ENCODE results near the gene SPAG16.

Gene SPAG16

DNA sequence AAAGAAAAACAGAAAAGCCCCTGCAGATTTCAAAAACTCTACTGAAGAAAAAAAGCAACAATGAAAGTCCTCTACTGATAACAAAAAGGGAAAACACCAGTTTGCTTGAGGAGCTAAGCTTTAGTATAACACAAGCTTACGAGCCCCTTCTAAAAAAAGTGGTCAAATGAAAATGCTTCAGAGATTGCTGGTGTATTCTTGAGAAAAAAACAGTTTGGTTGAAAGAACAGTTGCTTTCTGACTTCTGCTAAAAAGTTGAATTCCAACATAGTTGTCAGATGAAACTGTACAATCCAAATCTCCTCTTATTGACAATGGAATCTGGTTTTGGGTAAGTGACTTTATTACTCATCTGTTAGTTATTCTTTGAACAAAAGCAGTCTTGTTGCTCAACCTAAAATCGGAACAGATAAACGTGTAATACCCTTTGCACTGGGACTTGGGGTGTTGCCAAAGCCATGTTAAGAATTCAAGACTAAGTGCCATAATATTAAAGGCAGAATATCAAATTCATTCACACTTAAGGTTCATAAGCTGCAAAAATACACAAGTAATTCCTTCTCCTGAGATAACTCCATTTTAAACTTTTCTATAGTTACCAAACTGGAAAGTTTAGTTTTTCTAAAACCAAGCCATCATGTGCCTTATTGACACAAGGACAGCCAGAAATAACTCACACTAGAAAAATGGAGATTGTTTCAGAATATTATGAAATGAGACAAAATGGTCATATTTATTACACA, 45.3 kb upstream of the SPAG16 start:
- no peaks in the 10 kb centered on the region for H3K36me3 ChIP-seq (ENCODE audit: control insufficient read depth in 2 of 2, insufficient read depth in 1 of 2, low read length in 2 of 2)
- no peaks in the 10 kb centered on the region for H3K9me3 ChIP-seq (ENCODE audit: control insufficient read depth, insufficient read depth, low read depth, low read length)
- TF ChIP-seq HOXA7 (CRISPR knock-in tag; IDR thresholded peaks at IDR 0.05; ENCODE audit: borderline replicate concordance) (no peak), ZNF664 (tag by site-specific recombination; IDR thresholded peaks at IDR 0.05) (no peak), ZNF544 (tag by site-specific recombination; IDR thresholded peaks at IDR 0.05) (no peak), ZNF214 (tag by site-specific recombination; IDR thresholded peaks at IDR 0.05; ENCODE audit: borderline replicate concordance) (no peak), ZNF157 (tag by site-specific recombination; IDR thresholded peaks at IDR 0.05) (no peak), ZEB2 (tag by site-specific recombination; IDR thresholded peaks at IDR 0.05) (no peak), ZNF701 (tag by site-specific recombination; IDR thresholded peaks at IDR 0.05) (no peak), TCF7L2 (IDR thresholded peaks at IDR 0.05; ENCODE audit: borderline replicate concordance, low read depth, low read length) (no peak), ZNF747 (tag by site-specific recombination; IDR thresholded peaks at IDR 0.05) (no peak), KLF8 (tag by site-specific recombination; IDR thresholded peaks at IDR 0.05) (no peak), ZBTB21 (tag by site-specific recombination; IDR thresholded peaks at IDR 0.05) (no peak), ZBTB48 (tag by site-specific recombination; IDR thresholded peaks at IDR 0.05) (no peak), SALL2 (tag by site-specific recombination; IDR thresholded peaks at IDR 0.05; ENCODE audit: borderline replicate concordance) (no peak)
- TF ChIP-seq, protein P1, sequence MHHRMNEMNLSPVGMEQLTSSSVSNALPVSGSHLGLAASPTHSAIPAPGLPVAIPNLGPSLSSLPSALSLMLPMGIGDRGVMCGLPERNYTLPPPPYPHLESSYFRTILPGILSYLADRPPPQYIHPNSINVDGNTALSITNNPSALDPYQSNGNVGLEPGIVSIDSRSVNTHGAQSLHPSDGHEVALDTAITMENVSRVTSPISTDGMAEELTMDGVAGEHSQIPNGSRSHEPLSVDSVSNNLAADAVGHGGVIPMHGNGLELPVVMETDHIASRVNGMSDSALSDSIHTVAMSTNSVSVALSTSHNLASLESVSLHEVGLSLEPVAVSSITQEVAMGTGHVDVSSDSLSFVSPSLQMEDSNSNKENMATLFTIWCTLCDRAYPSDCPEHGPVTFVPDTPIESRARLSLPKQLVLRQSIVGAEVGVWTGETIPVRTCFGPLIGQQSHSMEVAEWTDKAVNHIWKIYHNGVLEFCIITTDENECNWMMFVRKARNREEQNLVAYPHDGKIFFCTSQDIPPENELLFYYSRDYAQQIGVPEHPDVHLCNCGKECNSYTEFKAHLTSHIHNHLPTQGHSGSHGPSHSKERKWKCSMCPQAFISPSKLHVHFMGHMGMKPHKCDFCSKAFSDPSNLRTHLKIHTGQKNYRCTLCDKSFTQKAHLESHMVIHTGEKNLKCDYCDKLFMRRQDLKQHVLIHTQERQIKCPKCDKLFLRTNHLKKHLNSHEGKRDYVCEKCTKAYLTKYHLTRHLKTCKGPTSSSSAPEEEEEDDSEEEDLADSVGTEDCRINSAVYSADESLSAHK (tag by site-specific recombination; IDR thresholded peaks at IDR 0.05), result no peak
- TF ChIP-seq, protein P2, sequence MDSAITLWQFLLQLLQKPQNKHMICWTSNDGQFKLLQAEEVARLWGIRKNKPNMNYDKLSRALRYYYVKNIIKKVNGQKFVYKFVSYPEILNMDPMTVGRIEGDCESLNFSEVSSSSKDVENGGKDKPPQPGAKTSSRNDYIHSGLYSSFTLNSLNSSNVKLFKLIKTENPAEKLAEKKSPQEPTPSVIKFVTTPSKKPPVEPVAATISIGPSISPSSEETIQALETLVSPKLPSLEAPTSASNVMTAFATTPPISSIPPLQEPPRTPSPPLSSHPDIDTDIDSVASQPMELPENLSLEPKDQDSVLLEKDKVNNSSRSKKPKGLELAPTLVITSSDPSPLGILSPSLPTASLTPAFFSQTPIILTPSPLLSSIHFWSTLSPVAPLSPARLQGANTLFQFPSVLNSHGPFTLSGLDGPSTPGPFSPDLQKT (IDR thresholded peaks at IDR 0.05; ENCODE audit: borderline replicate concordance, low read depth, low read length), result no peak
- TF ChIP-seq, protein P3, sequence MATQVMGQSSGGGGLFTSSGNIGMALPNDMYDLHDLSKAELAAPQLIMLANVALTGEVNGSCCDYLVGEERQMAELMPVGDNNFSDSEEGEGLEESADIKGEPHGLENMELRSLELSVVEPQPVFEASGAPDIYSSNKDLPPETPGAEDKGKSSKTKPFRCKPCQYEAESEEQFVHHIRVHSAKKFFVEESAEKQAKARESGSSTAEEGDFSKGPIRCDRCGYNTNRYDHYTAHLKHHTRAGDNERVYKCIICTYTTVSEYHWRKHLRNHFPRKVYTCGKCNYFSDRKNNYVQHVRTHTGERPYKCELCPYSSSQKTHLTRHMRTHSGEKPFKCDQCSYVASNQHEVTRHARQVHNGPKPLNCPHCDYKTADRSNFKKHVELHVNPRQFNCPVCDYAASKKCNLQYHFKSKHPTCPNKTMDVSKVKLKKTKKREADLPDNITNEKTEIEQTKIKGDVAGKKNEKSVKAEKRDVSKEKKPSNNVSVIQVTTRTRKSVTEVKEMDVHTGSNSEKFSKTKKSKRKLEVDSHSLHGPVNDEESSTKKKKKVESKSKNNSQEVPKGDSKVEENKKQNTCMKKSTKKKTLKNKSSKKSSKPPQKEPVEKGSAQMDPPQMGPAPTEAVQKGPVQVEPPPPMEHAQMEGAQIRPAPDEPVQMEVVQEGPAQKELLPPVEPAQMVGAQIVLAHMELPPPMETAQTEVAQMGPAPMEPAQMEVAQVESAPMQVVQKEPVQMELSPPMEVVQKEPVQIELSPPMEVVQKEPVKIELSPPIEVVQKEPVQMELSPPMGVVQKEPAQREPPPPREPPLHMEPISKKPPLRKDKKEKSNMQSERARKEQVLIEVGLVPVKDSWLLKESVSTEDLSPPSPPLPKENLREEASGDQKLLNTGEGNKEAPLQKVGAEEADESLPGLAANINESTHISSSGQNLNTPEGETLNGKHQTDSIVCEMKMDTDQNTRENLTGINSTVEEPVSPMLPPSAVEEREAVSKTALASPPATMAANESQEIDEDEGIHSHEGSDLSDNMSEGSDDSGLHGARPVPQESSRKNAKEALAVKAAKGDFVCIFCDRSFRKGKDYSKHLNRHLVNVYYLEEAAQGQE (tag by site-specific recombination; IDR thresholded peaks at IDR 0.05), result no peak
- TF ChIP-seq, protein P4, sequence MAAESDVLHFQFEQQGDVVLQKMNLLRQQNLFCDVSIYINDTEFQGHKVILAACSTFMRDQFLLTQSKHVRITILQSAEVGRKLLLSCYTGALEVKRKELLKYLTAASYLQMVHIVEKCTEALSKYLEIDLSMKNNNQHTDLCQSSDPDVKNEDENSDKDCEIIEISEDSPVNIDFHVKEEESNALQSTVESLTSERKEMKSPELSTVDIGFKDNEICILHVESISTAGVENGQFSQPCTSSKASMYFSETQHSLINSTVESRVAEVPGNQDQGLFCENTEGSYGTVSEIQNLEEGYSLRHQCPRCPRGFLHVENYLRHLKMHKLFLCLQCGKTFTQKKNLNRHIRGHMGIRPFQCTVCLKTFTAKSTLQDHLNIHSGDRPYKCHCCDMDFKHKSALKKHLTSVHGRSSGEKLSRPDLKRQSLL (tag by site-specific recombination; IDR thresholded peaks at IDR 0.05), result no peak
- TF ChIP-seq, protein P5, sequence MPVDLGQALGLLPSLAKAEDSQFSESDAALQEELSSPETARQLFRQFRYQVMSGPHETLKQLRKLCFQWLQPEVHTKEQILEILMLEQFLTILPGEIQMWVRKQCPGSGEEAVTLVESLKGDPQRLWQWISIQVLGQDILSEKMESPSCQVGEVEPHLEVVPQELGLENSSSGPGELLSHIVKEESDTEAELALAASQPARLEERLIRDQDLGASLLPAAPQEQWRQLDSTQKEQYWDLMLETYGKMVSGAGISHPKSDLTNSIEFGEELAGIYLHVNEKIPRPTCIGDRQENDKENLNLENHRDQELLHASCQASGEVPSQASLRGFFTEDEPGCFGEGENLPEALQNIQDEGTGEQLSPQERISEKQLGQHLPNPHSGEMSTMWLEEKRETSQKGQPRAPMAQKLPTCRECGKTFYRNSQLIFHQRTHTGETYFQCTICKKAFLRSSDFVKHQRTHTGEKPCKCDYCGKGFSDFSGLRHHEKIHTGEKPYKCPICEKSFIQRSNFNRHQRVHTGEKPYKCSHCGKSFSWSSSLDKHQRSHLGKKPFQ (tag by site-specific recombination; IDR thresholded peaks at IDR 0.05), result no peak
- H3K27ac ChIP-seq (ENCODE audit: extremely low read depth, low read depth, low read length), result no peak overlapping the region
- POLR2A ChIA-PET, result interaction anchor here (0.7 kb wide), 1 partner anchor 313 kb away, joined by 3 read pairs; no protein-coding TSS in a partner anchor
- peaks cover 2% of the 10 kb centered on the region; the same call in 1 of the 2 replicates for H3K4me1 ChIP-seq (ENCODE audit: control insufficient read depth, insufficient read depth, low read length)
- CTCF ChIA-PET, result interaction anchor here (0.8 kb wide), 1 partner anchor 547 kb away, joined by 3 read pairs; no protein-coding TSS in a partner anchor
- H3K4me3 ChIP-seq (ENCODE audit: low read depth, low read length), result no peak overlapping the region
